Stomach (tissue), 4 donors: ENCODE data around the gene EXOC1L.

Experiments
- CTCF ChIP-seq, 7 experiments: fragments of 450-650 bp in 4 of 7; fragments of 200-600 bp in 3 of 7; sonication (generic) in 3 of 7; IDR thresholded peaks; one replicate each; pipeline ENCODE4 v1.5.1; 2016 to 2019; ENCODE audit warnings: antibody characterized with exemption in 7 of 7, control low read depth in 2 of 7, mild to moderate bottlenecking in 1 of 7
- EP300 ChIP-seq: sonication (generic); formaldehyde crosslinking; IDR thresholded peaks from one replicate; pipeline ENCODE4 v1.6.1; 2017; ENCODE audit warnings: antibody characterized with exemption
- POLR2A ChIP-seq, 4 donors: fragments of 450-650 bp; IDR thresholded peaks; one replicate each; pipeline ENCODE4 v1.6.1; 2016; ENCODE audit warnings: antibody characterized with exemption in 4 of 4, control low read depth in 2 of 4, mild to moderate bottlenecking in 1 of 4, moderate library complexity in 1 of 4
- POLR2AphosphoS5 ChIP-seq, 3 donors: sonication (generic); formaldehyde crosslinking; IDR thresholded peaks; one replicate each; pipeline ENCODE4 v1.6.1; 2016; ENCODE audit warnings: antibody characterized with exemption in 3 of 3

DNA sequence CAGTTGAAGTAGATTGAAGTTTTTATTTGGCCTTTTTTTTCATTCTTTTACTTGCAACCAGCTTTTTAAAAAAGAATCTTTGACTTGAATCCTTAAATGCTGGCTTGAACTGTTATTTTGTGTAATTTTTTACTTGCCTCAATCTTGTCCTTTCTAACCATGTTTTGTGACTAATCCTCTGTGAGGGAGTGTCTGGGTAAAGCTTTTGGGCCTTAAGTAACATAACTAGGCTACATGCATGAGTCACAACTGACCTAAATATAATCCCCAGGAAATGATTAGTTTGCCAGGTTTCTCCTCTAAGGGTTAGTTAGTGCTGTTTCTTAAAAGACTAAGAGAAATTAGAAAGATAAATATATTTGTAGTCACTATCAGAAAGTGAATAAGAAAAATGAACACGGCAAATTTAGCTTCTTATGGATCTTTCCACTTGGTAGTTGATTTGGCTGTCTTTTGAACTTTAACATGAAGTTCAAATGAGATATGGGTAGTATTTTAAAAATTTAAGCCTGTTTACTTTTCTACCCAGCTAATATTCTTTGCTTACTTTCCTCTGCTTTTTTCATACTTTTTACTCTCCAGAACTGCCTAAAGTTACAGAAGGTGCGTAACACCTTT, 46.8 kb downstream of the EXOC1L start:
- TF ChIP-seq CTCF (IDR thresholded peaks at IDR 0.05): no peak
- TF ChIP-seq POLR2AphosphoS5 (IDR thresholded peaks at IDR 0.05): peak; percentile 13 to 51 (median 36)
- no peak for TF ChIP-seq POLR2A (IDR thresholded peaks at IDR 0.05)
- TF ChIP-seq EP300: no peak
